Activated naive CD8-positive, alpha-beta T cell treated with anti-CD3 and anti-CD28 coated beads, Interleukin-2, amount 50 U/mL, for 24 hours (primary cell): ENCODE measurements around the gene CHD8.

Experiments
- ATAC-seq: fragments of 150-1000 bp; cut with Tn5 transposase; one replicate; pipeline ENCODE4 v1.10.0; 2021
- DNase-seq: peaks from one replicate; pipeline ENCODE4 v3.0.0; 2021
- H3K27ac Mint-ChIP-seq: one replicate; pipeline ENCODE4 v1.8.0; 2021; ENCODE audit warnings: mild to moderate bottlenecking, mixed read lengths
- H3K27me3 Mint-ChIP-seq: one replicate; pipeline ENCODE4 v1.8.0; 2021; ENCODE audit warnings: mixed read lengths
- H3K36me3 Mint-ChIP-seq: one replicate; pipeline ENCODE4 v1.8.0; 2021; ENCODE audit warnings: low read depth, mixed read lengths
- H3K4me1 Mint-ChIP-seq: one replicate; pipeline ENCODE4 v1.8.0; 2021; ENCODE audit warnings: mixed read lengths
- H3K4me3 Mint-ChIP-seq: one replicate; pipeline ENCODE4 v1.8.0; 2021; ENCODE audit warnings: mild to moderate bottlenecking, moderate library complexity, mixed read lengths
- H3K9me3 Mint-ChIP-seq: one replicate; pipeline ENCODE4 v1.8.0; 2021; ENCODE audit warnings: mixed read lengths

Gene CHD8

GRCh38 chr14:21367582-21368144, 88.3 kb downstream of the CHD8 start:
- H3K4me1 Mint-ChIP-seq = no peaks in the 10 kb centered on the region
- no peak for DNase-seq
- H3K27ac Mint-ChIP-seq = no peak overlapping the region
- no peak for ATAC-seq
- H3K9me3 Mint-ChIP-seq = no peaks in the 10 kb centered on the region
- no peaks in the 10 kb centered on the region for H3K27me3 Mint-ChIP-seq
- no peak overlapping the region for H3K4me3 Mint-ChIP-seq
- H3K36me3 Mint-ChIP-seq = peaks cover 70% of the 10 kb centered on the region

- Mint-ChIP-seq H3K9me3 (no peaks in the 10 kb centered on the region), H3K27ac (no peak overlapping the region), H3K27me3 (no peaks in the 10 kb centered on the region), H3K36me3 (peaks cover 80% of the 10 kb centered on the region), H3K4me3 (no peak overlapping the region), H3K4me1 (no peaks in the 10 kb centered on the region)
- DNase-seq = no peak
- no peak for ATAC-seq
Measured at GRCh38 chr14:21356511-21356910, 99.4 kb downstream of the CHD8 start.

- H3K27me3 Mint-ChIP-seq = no peaks in the 10 kb centered on the region
- no peak for DNase-seq
- no peaks in the 10 kb centered on the region for H3K4me1 Mint-ChIP-seq
- peak overlapping the region; percentile 55 for H3K27ac Mint-ChIP-seq
- H3K36me3 Mint-ChIP-seq = peaks cover 57% of the 10 kb centered on the region
- no peak for ATAC-seq
- no peaks in the 10 kb centered on the region for H3K9me3 Mint-ChIP-seq
- H3K4me3 Mint-ChIP-seq = no peak overlapping the region
Measured at GRCh38 chr14:21352587-21352986, 103.3 kb downstream of the CHD8 start.

- Mint-ChIP-seq H3K36me3 (peaks cover 41% of the 10 kb centered on the region), H3K27ac (no peak overlapping the region), H3K27me3 (no peaks in the 10 kb centered on the region), H3K9me3 (no peaks in the 10 kb centered on the region), H3K4me3 (no peak overlapping the region), H3K4me1 (no peaks in the 10 kb centered on the region)
- no peak for DNase-seq
- ATAC-seq = no peak
Measured at GRCh38 chr14:21350539-21350938, 105.4 kb downstream of the CHD8 start.

- H3K4me1 Mint-ChIP-seq = no peaks in the 10 kb centered on the region
- H3K4me3 Mint-ChIP-seq = no peak overlapping the region
- no peak overlapping the region for H3K27ac Mint-ChIP-seq
- no peaks in the 10 kb centered on the region for H3K9me3 Mint-ChIP-seq
- ATAC-seq (no peak), DNase-seq (no peak)
- H3K27me3 Mint-ChIP-seq = no peaks in the 10 kb centered on the region
- peaks cover 15% of the 10 kb centered on the region for H3K36me3 Mint-ChIP-seq
Measured at GRCh38 chr14:21347201-21347600, 108.7 kb downstream of the CHD8 start.

GRCh38 chr14:21346532-21347135, 109.3 kb downstream of the CHD8 start:
- Mint-ChIP-seq H3K27me3 (no peaks in the 10 kb centered on the region), H3K36me3 (peaks cover 9% of the 10 kb centered on the region), H3K9me3 (no peaks in the 10 kb centered on the region), H3K4me3 (no peak overlapping the region), H3K4me1 (no peaks in the 10 kb centered on the region), H3K27ac (no peak overlapping the region)
- DNase-seq = no peak
- no peak for ATAC-seq

- H3K27ac Mint-ChIP-seq = no peak overlapping the region
Measured at GRCh38 chr14:21343035-21343794, 112.7 kb downstream of the CHD8 start.

More at GRCh38 chr14:21343035-21343794, 112.7 kb downstream of the CHD8 start:
- no peaks in the 10 kb centered on the region for H3K4me1 Mint-ChIP-seq
- H3K27me3 Mint-ChIP-seq = no peaks in the 10 kb centered on the region
- no peaks in the 10 kb centered on the region for H3K36me3 Mint-ChIP-seq
- no peak overlapping the region for H3K4me3 Mint-ChIP-seq
- no peak for ATAC-seq
- no peak for DNase-seq
- H3K9me3 Mint-ChIP-seq = no peaks in the 10 kb centered on the region
